ENCODE data around the gene THAP10.
"Not testable (repeated sequence)": the region's sequence is repeated elsewhere in the genome, so short reads cannot be mapped to it uniquely, and the experiment has no call there.

Gene THAP10

GRCh38 chr15:70876683-70877082 lies 15.6 kb downstream of the THAP10 start:
- no peak for DNase-seq (ENCODE audit: low read depth)

- no peak for DNase-seq (ENCODE audit: low read depth)
Observed at GRCh38 chr15:70876011-70876410, 16.2 kb downstream of the THAP10 start.

DNA sequence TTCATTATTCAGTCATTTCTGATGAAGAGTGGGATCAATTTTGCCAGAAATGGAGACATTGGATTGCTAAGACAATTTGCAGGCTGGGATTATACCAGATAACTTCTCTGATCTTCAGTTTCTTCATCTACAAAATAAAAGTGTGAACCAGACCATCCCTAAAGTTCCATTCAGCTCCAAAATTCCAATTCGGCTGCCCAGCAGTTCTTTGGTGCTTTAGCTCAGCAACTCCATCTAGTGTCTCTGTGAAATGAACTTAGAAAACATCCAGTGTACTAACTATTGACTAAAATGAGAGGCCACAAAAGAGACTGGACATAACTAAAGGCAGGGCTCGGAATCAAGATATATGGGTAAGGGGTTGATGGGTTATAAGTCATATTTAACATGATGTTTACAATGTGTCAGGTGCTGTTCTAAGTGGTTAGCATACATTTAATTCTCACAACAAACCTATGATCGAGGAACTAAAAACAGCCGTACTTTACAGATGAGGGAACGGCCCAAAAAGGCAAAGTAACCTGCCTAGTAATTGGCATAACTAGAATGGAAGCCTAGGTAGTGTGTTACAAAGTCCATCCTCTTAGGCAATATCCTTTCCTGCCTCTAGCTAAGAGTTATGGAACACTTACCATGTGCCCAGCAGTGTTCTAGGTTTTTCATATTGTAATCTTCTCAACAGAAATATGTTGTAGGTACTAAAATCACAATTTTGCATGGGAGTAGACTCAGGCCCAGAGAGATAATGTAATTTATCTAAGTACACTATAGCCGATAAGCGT lies 17.0 kb downstream of the THAP10 start:
- no peak for DNase-seq (ENCODE audit: low read depth)

- DNase-seq (ENCODE audit: low read depth), result no peak
Observed at GRCh38 chr15:70873232-70874054, 18.8 kb downstream of the THAP10 start.

DNA sequence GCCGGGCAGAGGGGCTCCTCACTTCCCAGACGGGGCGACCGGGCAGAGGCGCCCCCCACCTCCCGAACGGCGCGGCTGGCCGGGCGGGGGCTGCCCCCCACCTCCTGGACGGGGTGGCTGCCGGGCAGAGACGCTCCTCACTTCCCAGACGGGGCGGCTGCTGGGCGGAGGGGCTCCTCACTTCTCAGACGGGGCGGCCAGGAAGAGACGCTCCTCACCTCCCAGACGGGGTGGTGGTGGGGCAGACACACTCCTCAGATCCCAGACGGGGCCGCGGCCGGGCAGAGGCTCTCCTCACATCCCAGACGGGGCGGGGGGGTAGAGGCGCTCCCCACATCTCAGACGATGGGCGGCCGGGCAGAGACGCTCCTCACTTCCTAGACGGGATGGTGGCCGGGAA lies 20.7 kb downstream of the THAP10 start:
- not testable (repeated sequence) for DNase-seq (ENCODE audit: low read depth)

DNA sequence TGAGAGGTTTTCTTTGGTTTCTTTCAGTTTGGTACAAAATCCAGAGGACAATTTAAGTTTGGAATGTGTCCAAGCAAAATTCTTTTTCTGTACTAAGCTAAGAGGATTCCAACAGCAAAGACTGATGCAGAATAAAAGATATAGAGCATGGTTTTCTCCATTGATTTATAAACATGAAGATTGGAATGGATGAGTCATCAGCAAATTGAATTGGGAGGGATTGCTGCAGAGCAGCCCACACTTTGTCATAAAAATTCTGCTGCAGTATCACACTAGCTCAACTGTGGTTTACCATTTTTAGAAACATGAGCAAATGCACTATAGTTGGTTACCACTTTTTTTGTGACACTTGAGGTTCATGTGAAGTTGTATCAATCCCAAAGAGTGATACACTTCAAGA lies 22.2 kb downstream of the THAP10 start:
- DNase-seq (ENCODE audit: low read depth), result no peak

DNA sequence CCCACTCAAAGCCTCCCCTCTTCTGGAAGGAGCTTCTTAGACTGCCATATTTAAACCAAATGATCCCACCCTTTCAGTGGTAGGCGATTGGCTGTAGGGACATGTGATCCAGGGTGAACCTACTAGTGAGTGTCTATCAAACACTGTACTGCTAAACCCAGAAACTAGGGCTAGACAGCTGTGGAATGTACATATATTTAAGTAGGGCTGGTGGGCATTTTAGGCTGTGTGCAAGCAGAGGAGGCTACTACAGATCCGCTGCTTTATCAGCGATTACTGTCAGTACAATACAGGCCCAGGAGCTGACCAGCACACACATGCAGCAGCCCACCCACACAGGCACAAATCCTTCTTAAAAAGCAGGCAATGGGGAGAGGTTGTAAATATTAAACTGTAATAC lies 22.9 kb downstream of the THAP10 start:
- no peak for DNase-seq (ENCODE audit: low read depth)

GRCh38 chr15:70867911-70868467 lies 24.2 kb downstream of the THAP10 start:
- DNase-seq (ENCODE audit: low read depth), result no peak

DNA sequence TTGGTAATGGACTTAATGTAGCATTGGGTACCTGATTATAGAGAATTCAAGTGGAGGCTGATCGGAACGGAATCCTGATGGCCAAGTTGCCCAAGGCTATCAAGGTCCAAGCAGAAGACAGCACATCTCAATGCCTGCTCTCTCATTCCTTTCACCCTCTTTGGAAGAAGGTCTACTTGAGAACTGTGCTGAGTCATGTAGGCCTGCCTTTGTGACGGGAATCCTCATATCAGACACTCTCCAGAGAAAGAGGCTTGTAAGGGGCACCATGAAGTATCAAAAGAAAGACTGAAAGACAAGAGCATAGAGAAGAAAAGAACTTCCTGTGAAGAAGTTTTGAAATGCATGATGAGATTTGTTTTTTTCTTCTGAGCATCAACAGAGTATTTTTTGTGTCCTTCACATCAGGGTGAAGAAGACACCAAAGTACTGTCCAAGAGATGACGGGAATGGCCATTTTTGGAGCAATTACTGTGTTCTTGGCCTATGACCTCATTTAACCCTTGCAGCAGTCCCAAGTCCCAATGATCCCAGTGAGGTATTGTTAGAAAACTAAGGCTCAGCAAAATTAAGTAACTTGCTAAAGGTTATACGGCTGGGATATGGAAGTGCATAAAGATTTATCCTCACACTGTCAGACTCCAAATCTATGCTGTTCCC lies 25.1 kb downstream of the THAP10 start:
- DNase-seq (ENCODE audit: low read depth), result no peak

DNA sequence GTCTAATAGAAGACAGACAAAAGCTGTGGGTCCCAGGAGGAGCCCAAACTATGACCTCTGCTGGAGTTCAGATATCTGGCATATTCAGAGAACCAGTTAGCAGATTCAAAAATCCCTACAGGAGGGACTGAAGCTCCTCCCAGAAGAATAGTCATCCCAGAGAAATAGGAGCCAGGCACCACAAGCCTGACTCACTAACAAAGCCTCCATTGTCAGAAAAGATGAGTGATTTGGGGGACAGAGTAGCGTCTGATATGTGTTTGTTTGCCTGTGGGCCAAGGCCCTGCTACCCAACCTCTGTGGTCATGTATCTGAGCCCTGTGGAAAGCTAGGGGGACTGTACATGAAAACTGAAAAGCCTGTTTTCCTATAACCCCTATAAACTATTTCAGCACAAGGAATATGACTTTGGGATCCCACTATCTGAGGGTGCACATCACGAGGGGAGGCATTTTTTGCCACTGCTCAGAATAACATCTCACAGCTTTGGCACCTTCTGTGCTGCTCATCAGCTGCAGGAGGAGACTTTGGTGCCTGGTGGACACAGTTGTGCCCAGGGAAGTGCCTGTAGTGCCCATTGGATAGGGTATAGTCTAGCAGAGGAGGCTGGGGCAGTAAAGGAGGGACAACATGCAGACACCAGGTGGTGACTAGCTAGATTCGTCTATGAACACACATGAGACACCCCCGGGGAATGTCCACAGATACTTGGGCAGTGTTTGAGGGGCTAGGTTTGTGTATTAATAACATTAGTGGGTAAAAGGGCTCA lies 28.6 kb downstream of the THAP10 start:
- no peak for DNase-seq (ENCODE audit: low read depth)

- DNase-seq (ENCODE audit: low read depth), result no peak
Observed at GRCh38 chr15:70859998-70860397, 32.2 kb downstream of the THAP10 start.

DNA sequence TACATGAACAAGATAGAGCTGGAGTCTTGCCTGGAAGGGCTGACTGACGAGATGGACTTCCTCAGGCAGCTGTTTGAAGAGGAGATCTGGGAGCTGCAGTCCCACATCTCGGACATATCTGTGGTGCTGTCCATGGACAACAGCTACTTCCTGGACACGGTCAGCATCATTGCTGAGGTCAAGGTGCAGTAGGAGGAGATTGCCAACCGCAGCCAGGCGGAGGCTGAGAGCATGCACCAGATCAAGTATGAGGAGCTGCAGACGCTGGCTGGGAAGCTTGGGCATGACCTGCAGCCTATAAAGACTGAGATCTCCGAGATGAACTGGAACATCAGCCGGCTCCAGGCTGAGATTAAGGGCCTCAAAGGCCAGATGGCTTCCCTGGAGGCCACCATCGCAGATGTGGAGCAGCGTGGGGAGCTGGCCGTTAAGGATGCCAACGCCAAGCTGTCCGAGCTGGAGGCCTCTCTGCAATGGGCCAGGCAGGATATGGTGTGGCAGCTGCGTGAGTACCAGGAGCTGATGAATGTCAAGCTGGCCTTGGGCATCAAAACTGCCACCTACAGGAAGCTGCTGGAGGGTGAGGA lies 32.8 kb downstream of the THAP10 start:
- DNase-seq (ENCODE audit: low read depth), result no peak

- not testable (repeated sequence) for DNase-seq (ENCODE audit: low read depth)
Observed at GRCh38 chr15:70858614-70859321, 33.5 kb downstream of the THAP10 start.

DNA sequence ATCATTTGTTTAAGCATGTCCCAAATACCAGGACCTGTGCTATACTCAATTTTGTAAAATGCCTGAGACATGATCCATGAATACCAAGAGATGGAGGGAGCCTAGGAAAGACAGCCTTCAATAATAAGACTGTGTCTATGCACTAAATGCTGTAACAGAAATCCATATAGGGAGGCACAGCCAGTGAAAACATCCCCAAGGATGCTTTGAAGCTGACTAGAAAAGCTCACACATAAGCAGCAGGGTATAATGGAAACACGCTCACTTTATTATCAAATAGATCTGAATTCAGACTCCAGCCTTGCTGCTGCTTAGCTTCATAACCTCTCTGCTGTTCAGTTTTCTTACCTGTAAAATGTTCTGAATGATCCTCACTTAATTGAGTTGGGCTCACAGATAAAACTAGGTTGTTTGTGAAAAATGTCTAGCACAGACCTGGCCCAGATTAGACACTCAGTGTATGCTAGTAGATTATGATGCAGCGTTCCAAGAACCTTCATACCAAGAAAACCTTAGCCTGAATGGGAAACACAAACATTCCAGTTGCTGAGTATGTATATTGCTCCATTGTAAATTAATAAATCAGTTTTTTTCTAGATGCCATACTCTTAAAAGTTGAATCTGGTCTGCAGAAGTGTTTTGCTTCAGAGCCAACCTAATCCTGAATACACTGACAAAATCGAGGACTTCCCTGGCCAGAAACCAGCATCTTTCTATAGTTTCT lies 34.5 kb downstream of the THAP10 start:
- DNase-seq (ENCODE audit: low read depth), result no peak

DNA sequence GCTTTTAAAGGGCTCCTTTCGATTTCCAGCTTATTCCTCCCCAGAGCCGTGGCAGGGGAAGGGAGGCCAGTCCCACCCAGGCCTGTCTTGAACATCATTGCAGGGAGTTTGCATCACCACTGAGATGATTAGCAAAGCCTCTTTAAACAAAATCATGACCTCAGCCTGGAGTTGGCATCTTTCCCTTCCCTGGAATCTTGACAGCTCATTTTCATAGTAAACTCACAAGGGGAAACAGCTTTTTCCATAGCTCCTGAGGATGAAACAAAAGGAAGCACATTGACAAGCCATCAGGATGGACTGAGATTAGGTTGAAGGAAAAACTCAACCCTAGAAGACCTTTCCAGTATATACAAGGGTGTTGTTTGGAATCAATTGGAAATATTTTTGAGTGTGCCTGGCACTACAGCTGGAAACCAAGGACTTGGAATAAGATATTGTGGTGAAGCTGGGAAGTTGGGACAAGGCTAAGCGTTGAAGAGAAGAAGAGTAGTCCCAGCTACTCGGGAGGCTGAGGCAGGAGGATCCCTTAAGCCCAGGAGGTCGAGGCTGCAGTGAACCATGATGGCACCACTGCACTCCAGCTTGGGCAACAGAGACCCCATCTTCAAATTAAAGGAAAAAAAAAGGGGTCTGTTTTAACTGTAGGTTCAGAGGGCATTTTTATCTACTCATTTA lies 35.2 kb downstream of the THAP10 start:
- DNase-seq (ENCODE audit: low read depth), result no peak

DNA sequence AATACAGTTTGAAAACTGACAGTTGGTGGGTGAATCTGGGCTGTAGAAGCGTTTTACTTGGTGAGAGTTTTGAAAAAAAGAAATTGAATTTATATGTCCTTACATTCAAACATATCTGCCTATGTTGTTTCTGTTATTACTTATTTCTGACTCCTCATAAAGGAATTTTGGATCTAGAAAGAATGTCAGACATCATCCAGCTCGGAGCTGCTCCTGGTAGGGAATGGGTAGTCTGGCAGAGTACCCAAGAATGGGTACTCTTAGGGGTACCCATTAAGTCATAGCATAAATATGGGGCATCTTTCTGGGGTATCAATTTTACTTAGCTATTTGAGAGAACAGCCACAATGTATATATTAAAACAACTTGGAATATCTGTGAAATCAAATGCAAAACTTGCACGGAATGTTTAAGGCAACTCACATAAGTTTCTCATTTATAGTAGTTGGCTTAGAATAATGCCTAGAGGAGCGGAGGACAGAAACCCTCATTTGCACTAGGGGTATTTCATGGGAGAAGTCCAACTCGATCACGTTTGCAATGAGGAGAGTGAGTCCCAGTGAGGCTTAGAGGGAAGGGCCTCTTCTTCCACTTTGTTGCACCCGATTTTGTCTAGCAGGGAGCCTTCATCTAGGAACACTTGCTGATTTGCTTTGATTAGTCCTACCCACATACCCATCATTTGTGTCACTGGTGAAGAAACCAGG lies 35.9 kb downstream of the THAP10 start:
- DNase-seq (ENCODE audit: low read depth), result no peak

DNA sequence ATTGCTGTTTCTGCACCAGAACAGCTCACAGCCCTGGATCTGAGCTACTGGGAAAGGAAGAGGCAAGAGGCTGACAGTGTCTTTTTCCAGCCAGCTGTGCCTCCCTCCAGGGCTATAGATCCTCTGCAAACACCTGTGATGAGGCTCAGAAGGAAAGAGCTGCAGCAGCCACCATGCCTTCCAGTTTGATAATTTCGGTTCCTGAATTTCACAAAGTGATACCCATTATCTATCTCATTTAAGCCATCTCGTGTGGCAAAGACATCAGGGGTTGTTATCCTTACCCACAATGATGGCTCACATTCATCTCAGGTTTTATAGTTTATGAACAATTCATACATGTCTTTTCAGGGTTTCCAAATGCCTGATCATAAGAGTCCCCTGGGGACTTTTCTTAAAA lies 36.5 kb downstream of the THAP10 start:
- no peak for DNase-seq (ENCODE audit: low read depth)

- DNase-seq (ENCODE audit: low read depth), result no peak
Observed at GRCh38 chr15:70854666-70854976, 37.6 kb downstream of the THAP10 start.
